Measurements from ENCODE around the gene DBR1.
A peak's percentile ranks its signal among the peaks of the same experiment; 100 is the strongest.

The DBR1 gene

GRCh38 chr3:138124706-138125355 lies 49.9 kb downstream of the DBR1 start:
- no peak for DNase-seq
- no peak for TF ChIP-seq POLR2A (IDR thresholded peaks at IDR 0.05; ENCODE audit: low read length)
- TF ChIP-seq GATA1 (IDR thresholded peaks at IDR 0.05; ENCODE audit: low read depth, low read length), result no peak

GRCh38 chr3:138124188-138124587 lies 50.5 kb downstream of the DBR1 start:
- TF ChIP-seq POLR2A (IDR thresholded peaks at IDR 0.05; ENCODE audit: low read length) (no peak), GATA1 (IDR thresholded peaks at IDR 0.05; ENCODE audit: low read depth, low read length) (no peak)
- DNase-seq, result no peak

GRCh38 chr3:138119423-138119766 lies 55.3 kb downstream of the DBR1 start:
- DNase-seq, result no peak
- no peak for TF ChIP-seq POLR2A (IDR thresholded peaks at IDR 0.05; ENCODE audit: low read length)
- TF ChIP-seq GATA1 (IDR thresholded peaks at IDR 0.05; ENCODE audit: low read depth, low read length), result no peak

GRCh38 chr3:138118612-138119422 lies 55.9 kb downstream of the DBR1 start:
- DNase-seq, result peak; percentile 25 to 52
- TF ChIP-seq POLR2A (IDR thresholded peaks at IDR 0.05; ENCODE audit: low read length) (no peak), GATA1 (IDR thresholded peaks at IDR 0.05; ENCODE audit: low read depth, low read length) (no peak)

GRCh38 chr3:138114988-138115971 lies 59.4 kb downstream of the DBR1 start, which contains the start of gene DZIP1L:
TSS of gene DZIP1L (minus strand) at chr3:138115608. CDS start at chr3:138103971, 11,637 bp downstream.
- DNase-seq, result peak; percentile 46 to 61

GRCh38 chr3:138114431-138114918 lies 60.2 kb downstream of the DBR1 start:
- no peak for DNase-seq
- TF ChIP-seq POLR2A (IDR thresholded peaks at IDR 0.05; ENCODE audit: low read length) (no peak), GATA1 (IDR thresholded peaks at IDR 0.05; ENCODE audit: low read depth, low read length) (no peak)

More at GRCh38 chr3:138114988-138115971, 59.4 kb downstream of the DBR1 start, which contains the start of gene DZIP1L:
- TF ChIP-seq GATA1 (IDR thresholded peaks at IDR 0.05; ENCODE audit: low read depth, low read length) (no peak), POLR2A (IDR thresholded peaks at IDR 0.05; ENCODE audit: low read length) (no peak)

GRCh38 chr3:138113326-138113725 lies 61.4 kb downstream of the DBR1 start:
- TF ChIP-seq POLR2A (IDR thresholded peaks at IDR 0.05; ENCODE audit: low read length) (no peak), GATA1 (IDR thresholded peaks at IDR 0.05; ENCODE audit: low read depth, low read length) (no peak)
- DNase-seq, result peak in 1 of 2 experiments; percentile 17

- TF ChIP-seq GATA1 (IDR thresholded peaks at IDR 0.05; ENCODE audit: low read depth, low read length) (no peak), POLR2A (IDR thresholded peaks at IDR 0.05; ENCODE audit: low read length) (no peak)
- DNase-seq, result no peak
These were observed 62.4 kb downstream of the DBR1 start for GRCh38 chr3:138112362-138112761.

Measured in erythroblast (primary cell).